Activated naive CD4-positive, alpha-beta T cell treated with anti-CD3 and anti-CD28 coated beads, Interleukin-2, amount 10 ng/mL, durations not matched to agents 7 days and 5 days (primary cell): ENCODE results near the gene MARCHF10.

Source experiments
- CTCF ChIA-PET: fragments of 350-600 bp; sonication (Branson Sonifier 250); formaldehyde crosslinking; loops from one replicate; lab custom pipeline; 2021; ENCODE audit warnings: antibody characterized with exemption; lab: Charles Lee
- DNase-seq: peaks from one replicate; pipeline ENCODE4 v3.0.0-alpha.2; 2020
- H3K27ac Mint-ChIP-seq: one replicate; pipeline ENCODE4 v1.8.0; 2021; ENCODE audit warnings: mild to moderate bottlenecking, moderate library complexity, mixed read lengths
- H3K27me3 Mint-ChIP-seq: one replicate; pipeline ENCODE4 v1.8.0; 2021; ENCODE audit warnings: mild to moderate bottlenecking, mixed read lengths
- H3K36me3 Mint-ChIP-seq: one replicate; pipeline ENCODE4 v1.8.0; 2021; ENCODE audit warnings: mixed read lengths
- H3K4me1 Mint-ChIP-seq: one replicate; pipeline ENCODE4 v1.8.0; 2021; ENCODE audit warnings: mixed read lengths
- H3K4me3 Mint-ChIP-seq: one replicate; pipeline ENCODE4 v1.8.0; 2021; ENCODE audit warnings: mild to moderate bottlenecking, moderate library complexity, mixed read lengths
- H3K9me3 Mint-ChIP-seq: one replicate; pipeline ENCODE4 v1.8.0; 2021; ENCODE audit warnings: mixed read lengths

MARCHF10 gene

GRCh38 chr17:62653002-62653825 is 154.9 kb downstream of the MARCHF10 start:
- CTCF ChIA-PET = interaction anchor here (0.9 to 1.4 kb wide), 2 partner anchors 19 to 74 kb away, joined by 3 read pairs; no protein-coding TSS in a partner anchor
- H3K27ac Mint-ChIP-seq = peak overlapping the region; percentile 43
- peaks cover 25% of the 10 kb centered on the region for H3K4me1 Mint-ChIP-seq
- H3K27me3 Mint-ChIP-seq = peaks cover 95% of the 10 kb centered on the region
- H3K36me3 Mint-ChIP-seq = no peaks in the 10 kb centered on the region
- H3K9me3 Mint-ChIP-seq = no peaks in the 10 kb centered on the region
- peak; percentile 72 for DNase-seq
- H3K4me3 Mint-ChIP-seq = peak overlapping the region; percentile 67

GRCh38 chr17:62652251-62653001 is 155.7 kb downstream of the MARCHF10 start:
- H3K27ac Mint-ChIP-seq = no peak overlapping the region
- H3K4me1 Mint-ChIP-seq = peaks cover 25% of the 10 kb centered on the region
- peaks cover 94% of the 10 kb centered on the region for H3K27me3 Mint-ChIP-seq
- H3K4me3 Mint-ChIP-seq = peak overlapping the region; percentile 67
- peak; percentile 54 for DNase-seq
- no peaks in the 10 kb centered on the region for H3K9me3 Mint-ChIP-seq
- H3K36me3 Mint-ChIP-seq = no peaks in the 10 kb centered on the region
- CTCF ChIA-PET = no interaction called here
